Measurements from ENCODE around the gene SNCAIP.

GRCh38 chr5:122508623-122509022 is 196.6 kb downstream of the SNCAIP start:
- no peak for TF ChIP-seq POLR2AphosphoS5 (IDR thresholded peaks at IDR 0.05; ENCODE audit: insufficient read depth in 1 of 2, low read depth in 1 of 2)
- no peak for TF ChIP-seq CTCF (IDR thresholded peaks at IDR 0.05)
